ENCODE data around the gene SCAMP2. TPM values are rescaled to one million over a fixed set of nuclear protein-coding genes. Genes with fewer than 3 reads are reported as not detected.

SCAMP2 gene
- total and polyA plus RNA-seq, 10 of the 15 experiments (the other 5 are each of a cell fraction or from before 2014, with no cell fraction given), result 10.9 to 158 (median 99.6) TPM

DNA sequence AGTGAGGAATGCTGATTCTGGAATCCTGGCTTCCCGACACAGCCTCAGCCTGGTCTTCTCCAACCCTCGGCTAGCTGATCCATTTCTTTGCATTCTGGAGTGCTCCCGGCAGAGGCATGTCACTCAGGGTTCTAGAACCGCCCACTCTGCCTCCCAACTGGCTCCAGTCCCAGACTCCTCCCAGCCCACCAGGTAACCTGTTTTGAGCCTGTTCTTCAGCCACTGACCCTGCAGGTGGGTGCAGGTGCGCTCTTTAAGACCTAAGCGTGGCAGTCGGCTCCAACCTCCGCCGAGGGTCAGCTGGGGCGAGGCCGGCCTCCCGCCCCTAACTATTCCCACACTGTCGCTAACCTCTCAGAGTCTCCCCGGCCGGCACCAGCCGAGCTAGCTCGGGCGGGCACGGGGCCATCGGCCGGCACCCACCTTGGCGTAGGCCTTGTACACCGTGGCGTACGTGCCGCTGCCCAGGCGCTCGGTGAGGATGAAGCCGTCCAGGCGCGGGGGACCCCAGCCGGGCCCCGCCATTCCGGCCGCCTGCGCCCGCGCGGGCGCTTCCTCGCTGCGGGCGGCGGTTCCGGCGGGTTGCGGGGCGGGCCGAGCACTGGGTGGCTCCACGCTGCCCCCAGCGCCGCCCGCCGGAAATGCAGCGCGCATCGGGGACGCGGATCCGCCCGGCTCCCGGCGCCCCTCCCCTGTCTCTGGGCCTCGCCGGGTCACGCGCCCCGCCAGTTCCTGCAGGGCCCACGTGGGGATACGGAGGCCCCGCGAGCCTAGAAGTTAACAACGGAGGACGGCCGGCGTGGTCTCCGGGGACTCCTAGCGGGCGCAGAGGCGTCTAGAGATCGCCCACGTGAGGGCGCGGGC lies 30.4 kb downstream of the SCAMP2 start, which contains the start of gene ULK3 (continued):
- TF ChIP-seq, protein P1, sequence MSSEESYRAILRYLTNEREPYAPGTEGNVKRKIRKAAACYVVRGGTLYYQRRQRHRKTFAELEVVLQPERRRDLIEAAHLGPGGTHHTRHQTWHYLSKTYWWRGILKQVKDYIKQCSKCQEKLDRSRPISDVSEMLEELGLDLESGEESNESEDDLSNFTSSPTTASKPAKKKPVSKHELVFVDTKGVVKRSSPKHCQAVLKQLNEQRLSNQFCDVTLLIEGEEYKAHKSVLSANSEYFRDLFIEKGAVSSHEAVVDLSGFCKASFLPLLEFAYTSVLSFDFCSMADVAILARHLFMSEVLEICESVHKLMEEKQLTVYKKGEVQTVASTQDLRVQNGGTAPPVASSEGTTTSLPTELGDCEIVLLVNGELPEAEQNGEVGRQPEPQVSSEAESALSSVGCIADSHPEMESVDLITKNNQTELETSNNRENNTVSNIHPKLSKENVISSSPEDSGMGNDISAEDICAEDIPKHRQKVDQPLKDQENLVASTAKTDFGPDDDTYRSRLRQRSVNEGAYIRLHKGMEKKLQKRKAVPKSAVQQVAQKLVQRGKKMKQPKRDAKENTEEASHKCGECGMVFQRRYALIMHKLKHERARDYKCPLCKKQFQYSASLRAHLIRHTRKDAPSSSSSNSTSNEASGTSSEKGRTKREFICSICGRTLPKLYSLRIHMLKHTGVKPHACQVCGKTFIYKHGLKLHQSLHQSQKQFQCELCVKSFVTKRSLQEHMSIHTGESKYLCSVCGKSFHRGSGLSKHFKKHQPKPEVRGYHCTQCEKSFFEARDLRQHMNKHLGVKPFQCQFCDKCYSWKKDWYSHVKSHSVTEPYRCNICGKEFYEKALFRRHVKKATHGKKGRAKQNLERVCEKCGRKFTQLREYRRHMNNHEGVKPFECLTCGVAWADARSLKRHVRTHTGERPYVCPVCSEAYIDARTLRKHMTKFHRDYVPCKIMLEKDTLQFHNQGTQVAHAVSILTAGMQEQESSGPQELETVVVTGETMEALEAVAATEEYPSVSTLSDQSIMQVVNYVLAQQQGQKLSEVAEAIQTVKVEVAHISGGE (CRISPR knock-in tag; IDR thresholded peaks at IDR 0.05), result no peak
- TF ChIP-seq WRNIP1 (IDR thresholded peaks at IDR 0.05; ENCODE audit: borderline replicate concordance, low read depth, low read length) (no peak), MLLT1 (IDR thresholded peaks at IDR 0.05) (no peak), GATAD2B (conservative IDR thresholded peaks at IDR 0.05; ENCODE audit: low read depth) (peak; percentile 98), SUPT20H (IDR thresholded peaks at IDR 0.05; ENCODE audit: borderline replicate concordance, control insufficient read depth, low read depth, low read length) (no peak), ZBED1 (IDR thresholded peaks at IDR 0.05; ENCODE audit: borderline replicate concordance) (0 out of 2 replicates have a peak, but pooled peaks have one; percentile 21), IRF4 (IDR thresholded peaks at IDR 0.05; ENCODE audit: low read depth, low read length) (no peak), KAT2A (conservative IDR thresholded peaks at IDR 0.05; ENCODE audit: control insufficient read depth, low read depth, low read length) (no peak), NFYA (IDR thresholded peaks at IDR 0.05; ENCODE audit: borderline replicate concordance, low read depth, low read length) (no peak), BMI1 (IDR thresholded peaks at IDR 0.05; ENCODE audit: borderline replicate concordance) (no peak)
- TF ChIP-seq, protein P2, sequence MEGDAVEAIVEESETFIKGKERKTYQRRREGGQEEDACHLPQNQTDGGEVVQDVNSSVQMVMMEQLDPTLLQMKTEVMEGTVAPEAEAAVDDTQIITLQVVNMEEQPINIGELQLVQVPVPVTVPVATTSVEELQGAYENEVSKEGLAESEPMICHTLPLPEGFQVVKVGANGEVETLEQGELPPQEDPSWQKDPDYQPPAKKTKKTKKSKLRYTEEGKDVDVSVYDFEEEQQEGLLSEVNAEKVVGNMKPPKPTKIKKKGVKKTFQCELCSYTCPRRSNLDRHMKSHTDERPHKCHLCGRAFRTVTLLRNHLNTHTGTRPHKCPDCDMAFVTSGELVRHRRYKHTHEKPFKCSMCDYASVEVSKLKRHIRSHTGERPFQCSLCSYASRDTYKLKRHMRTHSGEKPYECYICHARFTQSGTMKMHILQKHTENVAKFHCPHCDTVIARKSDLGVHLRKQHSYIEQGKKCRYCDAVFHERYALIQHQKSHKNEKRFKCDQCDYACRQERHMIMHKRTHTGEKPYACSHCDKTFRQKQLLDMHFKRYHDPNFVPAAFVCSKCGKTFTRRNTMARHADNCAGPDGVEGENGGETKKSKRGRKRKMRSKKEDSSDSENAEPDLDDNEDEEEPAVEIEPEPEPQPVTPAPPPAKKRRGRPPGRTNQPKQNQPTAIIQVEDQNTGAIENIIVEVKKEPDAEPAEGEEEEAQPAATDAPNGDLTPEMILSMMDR (IDR thresholded peaks at IDR 0.05 in 2 of 3, conservative IDR thresholded peaks at IDR 0.05 in 1 of 3; ENCODE audit: control insufficient read depth in 2 of 3, extremely low read depth in 1 of 3, insufficient read depth in 1 of 3, low read depth in 3 of 3, low read length in 3 of 3), result peak; percentile 45 to 60 (median 50); a peak in 5 of 6 replicates
- TF ChIP-seq, protein P3, sequence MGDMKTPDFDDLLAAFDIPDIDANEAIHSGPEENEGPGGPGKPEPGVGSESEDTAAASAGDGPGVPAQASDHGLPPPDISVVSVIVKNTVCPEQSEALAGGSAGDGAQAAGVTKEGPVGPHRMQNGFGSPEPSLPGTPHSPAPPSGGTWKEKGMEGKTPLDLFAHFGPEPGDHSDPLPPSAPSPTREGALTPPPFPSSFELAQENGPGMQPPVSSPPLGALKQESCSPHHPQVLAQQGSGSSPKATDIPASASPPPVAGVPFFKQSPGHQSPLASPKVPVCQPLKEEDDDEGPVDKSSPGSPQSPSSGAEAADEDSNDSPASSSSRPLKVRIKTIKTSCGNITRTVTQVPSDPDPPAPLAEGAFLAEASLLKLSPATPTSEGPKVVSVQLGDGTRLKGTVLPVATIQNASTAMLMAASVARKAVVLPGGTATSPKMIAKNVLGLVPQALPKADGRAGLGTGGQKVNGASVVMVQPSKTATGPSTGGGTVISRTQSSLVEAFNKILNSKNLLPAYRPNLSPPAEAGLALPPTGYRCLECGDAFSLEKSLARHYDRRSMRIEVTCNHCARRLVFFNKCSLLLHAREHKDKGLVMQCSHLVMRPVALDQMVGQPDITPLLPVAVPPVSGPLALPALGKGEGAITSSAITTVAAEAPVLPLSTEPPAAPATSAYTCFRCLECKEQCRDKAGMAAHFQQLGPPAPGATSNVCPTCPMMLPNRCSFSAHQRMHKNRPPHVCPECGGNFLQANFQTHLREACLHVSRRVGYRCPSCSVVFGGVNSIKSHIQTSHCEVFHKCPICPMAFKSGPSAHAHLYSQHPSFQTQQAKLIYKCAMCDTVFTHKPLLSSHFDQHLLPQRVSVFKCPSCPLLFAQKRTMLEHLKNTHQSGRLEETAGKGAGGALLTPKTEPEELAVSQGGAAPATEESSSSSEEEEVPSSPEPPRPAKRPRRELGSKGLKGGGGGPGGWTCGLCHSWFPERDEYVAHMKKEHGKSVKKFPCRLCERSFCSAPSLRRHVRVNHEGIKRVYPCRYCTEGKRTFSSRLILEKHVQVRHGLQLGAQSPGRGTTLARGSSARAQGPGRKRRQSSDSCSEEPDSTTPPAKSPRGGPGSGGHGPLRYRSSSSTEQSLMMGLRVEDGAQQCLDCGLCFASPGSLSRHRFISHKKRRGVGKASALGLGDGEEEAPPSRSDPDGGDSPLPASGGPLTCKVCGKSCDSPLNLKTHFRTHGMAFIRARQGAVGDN (IDR thresholded peaks at IDR 0.05), result peak; percentile 90
- TF ChIP-seq, protein P4, sequence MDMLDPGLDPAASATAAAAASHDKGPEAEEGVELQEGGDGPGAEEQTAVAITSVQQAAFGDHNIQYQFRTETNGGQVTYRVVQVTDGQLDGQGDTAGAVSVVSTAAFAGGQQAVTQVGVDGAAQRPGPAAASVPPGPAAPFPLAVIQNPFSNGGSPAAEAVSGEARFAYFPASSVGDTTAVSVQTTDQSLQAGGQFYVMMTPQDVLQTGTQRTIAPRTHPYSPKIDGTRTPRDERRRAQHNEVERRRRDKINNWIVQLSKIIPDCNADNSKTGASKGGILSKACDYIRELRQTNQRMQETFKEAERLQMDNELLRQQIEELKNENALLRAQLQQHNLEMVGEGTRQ (IDR thresholded peaks at IDR 0.05; ENCODE audit: borderline replicate concordance, low read depth, low read length), result peak; percentile 80
